GM12865 (cell line): ENCODE results near the gene ERBB4.

Source experiments
- DNase-seq: peaks from one replicate; pipeline ENCODE4 v3.0.0; 2010; ENCODE audit warnings: low read depth
- H3K4me3 ChIP-seq: 2 replicates; pipeline ENCODE4 v1.5.1; 2011; ENCODE audit warnings: mild to moderate bottlenecking, low read depth, low read length, control low read depth
- CTCF ChIP-seq: IDR thresholded peaks from 2 replicates; pipeline ENCODE4 v1.5.1; 2011; ENCODE audit warnings: low read length, control low read depth, low read depth, inconsistent platforms; ENCODE audit not compliant: insufficient read depth; ENCODE audit errors: missing control alignments

ERBB4 gene

GRCh38 chr2:212441141-212441540 is 97.5 kb downstream of the ERBB4 start:
- no peak for TF ChIP-seq CTCF
- DNase-seq = no peak

GRCh38 chr2:212428681-212429478 is 109.7 kb downstream of the ERBB4 start:
- H3K4me3 ChIP-seq = no peak overlapping the region
- TF ChIP-seq CTCF = no peak
- DNase-seq = no peak

More at GRCh38 chr2:212441141-212441540, 97.5 kb downstream of the ERBB4 start:
- no peak overlapping the region for H3K4me3 ChIP-seq

GRCh38 chr2:212427638-212428037 is 111.0 kb downstream of the ERBB4 start:
- DNase-seq = no peak
- H3K4me3 ChIP-seq = no peak overlapping the region
- TF ChIP-seq CTCF = no peak

GRCh38 chr2:212426637-212427412 is 111.8 kb downstream of the ERBB4 start:
- no peak for DNase-seq
- TF ChIP-seq CTCF = no peak
- H3K4me3 ChIP-seq = no peak overlapping the region

- H3K4me3 ChIP-seq = no peak overlapping the region
- no peak for DNase-seq
- TF ChIP-seq CTCF = no peak
Measured at GRCh38 chr2:212424082-212424481, 114.5 kb downstream of the ERBB4 start.

GRCh38 chr2:212423089-212423488 is 115.5 kb downstream of the ERBB4 start:
- no peak for DNase-seq
- H3K4me3 ChIP-seq = no peak overlapping the region
- no peak for TF ChIP-seq CTCF
